Right lobe of liver (tissue), 6 donors: ENCODE measurements around the gene SNRPA1. TPM values are rescaled to one million over a fixed set of nuclear protein-coding genes. Genes with fewer than 3 reads are reported as not detected.
A peak's percentile ranks its signal among the peaks of the same experiment; 100 is the strongest.

Source experiments
- ATAC-seq, 4 donors: fragments of 200-7000 bp; cut with Tn5 transposase; one replicate each; pipeline ENCODE4 v1.9.1; 2020; ENCODE audit warnings: mild to moderate bottlenecking in 4 of 4, moderate library complexity in 4 of 4
- DNase-seq, 3 donors: peaks; one replicate each; pipeline ENCODE4 v3.0.0-alpha.2; 2020
- H3K27ac ChIP-seq, 3 donors: fragments of 200-600 bp; one replicate each; pipeline ENCODE4 v1.8.0; 2022
- H3K27me3 ChIP-seq, 2 donors: fragments of 200-600 bp; one replicate each; pipeline ENCODE4 v1.8.0; 2022
- H3K36me3 ChIP-seq, 4 donors: fragments of 200-600 bp; sonication (generic) in 1 of 4; one replicate each; pipeline versions ENCODE4 v1.5.1 to v1.8.0; 2017 to 2022; ENCODE audit warnings: control low read depth in 1 of 4
- H3K4me1 ChIP-seq, 4 donors: fragments of 200-600 bp; sonication (generic) in 1 of 4; one replicate each; pipeline versions ENCODE4 v1.5.1 to v1.8.0; 2017 to 2022; ENCODE audit warnings: control low read depth in 1 of 4
- H3K4me3 ChIP-seq, 3 donors: fragments of 200-600 bp; one replicate each; pipeline ENCODE4 v1.8.0; 2022
- H3K9me3 ChIP-seq, 4 donors: fragments of 200-600 bp; sonication (generic) in 1 of 4; one replicate each; pipeline versions ENCODE4 v1.5.1 to v1.8.0; 2017 to 2022; ENCODE audit warnings: control low read depth in 1 of 4
- CTCF ChIP-seq, 4 donors: fragments of 200-600 bp in 3 of 4; fragments of 450-650 bp in 1 of 4; IDR thresholded peaks; one replicate each; pipeline versions ENCODE4 v1.5.1 to v1.8.0; 2016 to 2022; ENCODE audit warnings: antibody characterized with exemption in 4 of 4, mild to moderate bottlenecking in 2 of 4
- POLR2A ChIP-seq: fragments of 450-650 bp; IDR thresholded peaks from one replicate; pipeline ENCODE4 v1.6.1; 2017; ENCODE audit warnings: antibody characterized with exemption, mild to moderate bottlenecking
- WGBS: methylation state at CpG from one replicate; pipeline ENCODE4 v1.1.6; 2018; ENCODE audit warnings: low coverage, low lambda C conversion rate; ENCODE audit not compliant: insufficient coverage; ENCODE audit errors: missing lambda C conversion rate; 5-methylcytosine and 5-hydroxymethylcytosine counted together
- intact Hi-C, 2 donors: fragments of 100-400 bp; cut with DNase I; formaldehyde crosslinking; loops; one replicate each; pipeline versions ENCODE4 v1.11.2 to v1.14.1; 2022
- total RNA-seq, 6 experiments: library from RNA; depleted of rRNA in 2 of 6; stranded (reverse); fragments of >200 nt in 2 of 6; fragmentation: NEBNext Ultra II Directional in 3 of 6; extraction: Animal tissue kit (Norgen Biotek cat#: 25700) in 3 of 6; gene quantifications; one replicate each; pipeline versions ENCODE4 v1.1.0 to v1.2.4, GENCODE V29; 2016 to 2023
- donor health status: DM: no; HTN: yes; CAD: no.
- donor health status: DM: no; HTN: no; CAD: no.
- donor health status: DM: no; HTN: no; CAD: no.
- donor health status: DM: no; HTN: yes; CAD: no.
- donor health status: DM: no; HTN: yes; CAD: no.

The SNRPA1 gene
- total RNA-seq, 6 experiments from 2014 or later, result 17.7 to 28.6 (median 24.1) TPM

GRCh38 chr15:101303408-101303807, 8.4 kb upstream of the SNRPA1 start:
- ATAC-seq (no peak), DNase-seq (peak in 1 of 3 donors; percentile 20)
- TF ChIP-seq CTCF (IDR thresholded peaks at IDR 0.05) (no peak), POLR2A (no peak)
- Histone ChIP-seq H3K4me3 (no peak overlapping the region), H3K4me1 (no peaks in the 10 kb centered on the region), H3K27me3 (no peaks in the 10 kb centered on the region), H3K27ac (no peak overlapping the region), H3K9me3 (no peaks in the 10 kb centered on the region), H3K36me3 (peaks cover 0 to 30% (median 10%) of the 10 kb centered on the region in 4 donors)
- intact Hi-C loops, result loop anchor here (10.0 kb wide), 2 partner anchors 191 to 341 kb away; no protein-coding TSS in a partner anchor
- 96% methylated on average over 3 of the region's 4 CpGs for WGBS

GRCh38 chr15:101296418-101297405, 1.7 kb upstream of the SNRPA1 start:
- H3K9me3 ChIP-seq, result no peaks in the 10 kb centered on the region
- H3K4me3 ChIP-seq, result no peak overlapping the region
- 80% methylated on average over 7 of the region's 9 CpGs for WGBS
- peaks cover 0 to 6% (median 0%) of the 10 kb centered on the region in 4 donors for H3K36me3 ChIP-seq
- H3K27ac ChIP-seq, result no peak overlapping the region
- no peak for ATAC-seq
- intact Hi-C loops, result no loop called here
- no peak for DNase-seq
- H3K4me1 ChIP-seq, result peaks cover 0 to 11% (median 2%) of the 10 kb centered on the region in 4 donors
- TF ChIP-seq CTCF (IDR thresholded peaks at IDR 0.05) (no peak), POLR2A (no peak)
- H3K27me3 ChIP-seq, result no peaks in the 10 kb centered on the region

- Histone ChIP-seq H3K27ac (peak overlapping the region; percentile 82 to 91 (median 86)), H3K36me3 (peaks cover 0 to 8% (median 0%) of the 10 kb centered on the region in 4 donors), H3K4me1 (peaks cover 0 to 11% (median 2%) of the 10 kb centered on the region in 4 donors), H3K9me3 (no peaks in the 10 kb centered on the region), H3K27me3 (no peaks in the 10 kb centered on the region), H3K4me3 (peak overlapping the region; percentile 74 to 96 (median 92))
- intact Hi-C loops, result no loop called here
- no peak for TF ChIP-seq POLR2A
- TF ChIP-seq CTCF (IDR thresholded peaks at IDR 0.05), result no peak
- ATAC-seq (peak; percentile 0 to 64 (median 56)), DNase-seq (peak in 1 of 3 donors; percentile 75)
- WGBS, result 1% methylated on average over 18 of the region's 20 CpGs
Measured at GRCh38 chr15:101295607-101296161, 636 bp upstream of the SNRPA1 start.

GRCh38 chr15:101293122-101293521, 1.9 kb downstream of the SNRPA1 start:
- H3K4me3 ChIP-seq, result no peak overlapping the region
- 77% methylated on average over 7 of the region's 10 CpGs for WGBS
- H3K9me3 ChIP-seq, result no peaks in the 10 kb centered on the region
- H3K36me3 ChIP-seq, result peaks cover 0 to 8% (median 0%) of the 10 kb centered on the region in 4 donors
- TF ChIP-seq POLR2A (no peak), CTCF (IDR thresholded peaks at IDR 0.05) (no peak)
- H3K27ac ChIP-seq, result no peak overlapping the region
- no peak for DNase-seq
- H3K27me3 ChIP-seq, result no peaks in the 10 kb centered on the region
- intact Hi-C loops, result no loop called here
- peaks cover 0 to 11% (median 2%) of the 10 kb centered on the region in 4 donors for H3K4me1 ChIP-seq
- ATAC-seq, result no peak
